ENCODE measurements around the gene RNF181.

RNF181 gene

GRCh38 chr2:85635636-85636035, 40.1 kb downstream of the RNF181 start:
- TF ChIP-seq CTCF (IDR thresholded peaks at IDR 0.05; ENCODE audit: control insufficient read depth, extremely low read depth, insufficient read depth), result no peak

GRCh38 chr2:85642725-85643124, 47.2 kb downstream of the RNF181 start:
- no peak for TF ChIP-seq CTCF (IDR thresholded peaks at IDR 0.05; ENCODE audit: control insufficient read depth, extremely low read depth, insufficient read depth)
- DNase-seq (ENCODE audit: low read depth), result no peak
- H3K4me3 ChIP-seq (ENCODE audit: low read depth, low read length), result no peak overlapping the region

More at GRCh38 chr2:85635636-85636035, 40.1 kb downstream of the RNF181 start:
- no peak for DNase-seq (ENCODE audit: low read depth)
- H3K4me3 ChIP-seq (ENCODE audit: low read depth, low read length), result no peak overlapping the region

GRCh38 chr2:85644909-85645308, 49.4 kb downstream of the RNF181 start:
- DNase-seq (ENCODE audit: low read depth), result no peak

GRCh38 chr2:85646166-85646565, 50.6 kb downstream of the RNF181 start:
- no peak overlapping the region for H3K4me3 ChIP-seq (ENCODE audit: low read depth, low read length)
- DNase-seq (ENCODE audit: low read depth), result no peak
- TF ChIP-seq CTCF (IDR thresholded peaks at IDR 0.05; ENCODE audit: control insufficient read depth, extremely low read depth, insufficient read depth), result no peak

More at GRCh38 chr2:85644909-85645308, 49.4 kb downstream of the RNF181 start:
- H3K4me3 ChIP-seq (ENCODE audit: low read depth, low read length), result no peak overlapping the region
- TF ChIP-seq CTCF (IDR thresholded peaks at IDR 0.05; ENCODE audit: control insufficient read depth, extremely low read depth, insufficient read depth), result no peak
